Vagina (tissue), 2 donors: ENCODE measurements around the gene ATXN10. TPM values are rescaled to one million over a fixed set of nuclear protein-coding genes. Genes with fewer than 3 reads are reported as not detected.

Source experiments
- DNase-seq, 2 donors: peaks; one replicate each; pipeline ENCODE4 v3.0.0-alpha.2; 2017; ENCODE audit errors: extremely low spot score in 2 of 2
- H3K27ac ChIP-seq: fragments of 200-600 bp; sonication (generic); one replicate; pipeline ENCODE4 v1.5.1; 2019
- H3K27me3 ChIP-seq: fragments of 200-600 bp; sonication (generic); one replicate; pipeline ENCODE4 v1.5.1; 2019
- H3K36me3 ChIP-seq, 2 donors: fragments of 200-600 bp; sonication (generic); one replicate each; pipeline ENCODE4 v1.5.1; 2017 to 2019
- H3K4me1 ChIP-seq: fragments of 200-600 bp; sonication (generic); one replicate; pipeline ENCODE4 v1.5.1; 2019
- H3K4me3 ChIP-seq, 2 donors: fragments of 200-600 bp; sonication (generic); 1 replicate in 1 of 2; 2 replicates in 1 of 2; pipeline ENCODE4 v1.5.1; 2016 to 2019
- H3K9me3 ChIP-seq: fragments of 200-600 bp; sonication (generic); one replicate; pipeline ENCODE4 v1.5.1; 2019
- CTCF ChIP-seq, 3 experiments: fragments of 450-650 bp in 2 of 3; fragments of 200-600 bp in 1 of 3; sonication (generic) in 1 of 3; IDR thresholded peaks; one replicate each; pipeline ENCODE4 v1.5.1; 2017 to 2019; ENCODE audit warnings: antibody characterized with exemption in 3 of 3, mild to moderate bottlenecking in 2 of 3, moderate library complexity in 2 of 3
- POLR2A ChIP-seq, 2 donors: fragments of 450-650 bp; IDR thresholded peaks; one replicate each; pipeline ENCODE4 v1.6.1; 2017; ENCODE audit warnings: antibody characterized with exemption in 2 of 2, mild to moderate bottlenecking in 2 of 2, moderate library complexity in 2 of 2
- POLR2AphosphoS5 ChIP-seq, 2 donors: sonication (generic); formaldehyde crosslinking; IDR thresholded peaks; one replicate each; pipeline ENCODE4 v1.9.0; 2017; ENCODE audit warnings: antibody characterized with exemption in 2 of 2, mild to moderate bottlenecking in 2 of 2, low read depth in 1 of 2; ENCODE audit not compliant: insufficient read depth in 1 of 2
- intact Hi-C: fragments of 100-400 bp; cut with DNase I; formaldehyde crosslinking; loops from one replicate; pipeline ENCODE4 v1.15.1; 2023
- total RNA-seq: library from RNA; depleted of rRNA; stranded (reverse); fragments of >200 nt; gene quantifications from one replicate; pipeline ENCODE4 v1.2.3, GENCODE V29; 2016

ATXN10 gene
- total RNA-seq, 1 donor from 2014 or later, result 116 TPM

- H3K9me3 ChIP-seq, result no peaks in the 10 kb centered on the region
- TF ChIP-seq POLR2A (IDR thresholded peaks at IDR 0.05) (no peak), POLR2AphosphoS5 (IDR thresholded peaks at IDR 0.05; ENCODE audit: insufficient read depth in 1 of 2, low read depth in 1 of 2) (no peak), CTCF (IDR thresholded peaks at IDR 0.05) (no peak)
- DNase-seq, result peak in 1 of 2 donors; percentile 28
- no peaks in the 10 kb centered on the region for H3K36me3 ChIP-seq
- H3K4me3 ChIP-seq, result no peak overlapping the region
- no peaks in the 10 kb centered on the region for H3K27me3 ChIP-seq
- intact Hi-C loops, result loop anchor here (10.0 kb wide), 1 partner anchor 70 kb away; no protein-coding TSS in a partner anchor
- H3K27ac ChIP-seq, result no peak overlapping the region
- peaks cover 17% of the 10 kb centered on the region for H3K4me1 ChIP-seq
Measured at GRCh38 chr22:45644714-45645113, 26.9 kb upstream of the ATXN10 start.

DNA sequence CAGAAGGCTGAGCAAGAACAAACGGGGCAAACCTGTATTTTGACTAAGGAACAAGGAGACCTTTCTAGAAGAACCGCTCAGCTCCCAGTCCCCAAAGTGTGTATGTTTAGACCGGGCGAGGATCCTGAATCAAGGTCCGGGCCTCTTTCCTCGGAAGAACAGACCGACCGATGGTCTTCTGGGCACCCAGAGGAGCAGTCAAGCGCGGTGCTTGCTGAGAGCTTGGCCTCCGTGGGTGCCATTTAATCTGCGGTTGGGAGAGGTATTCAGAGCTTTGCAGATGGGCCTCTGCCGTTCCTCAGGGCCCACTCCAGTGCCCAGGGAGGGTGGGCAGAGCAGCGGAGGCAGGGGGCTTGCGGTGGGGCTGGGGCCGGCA, 26.5 kb upstream of the ATXN10 start:
- TF ChIP-seq POLR2A (IDR thresholded peaks at IDR 0.05), result no peak
- peak overlapping the region; percentile 4 to 7 for H3K4me3 ChIP-seq
- intact Hi-C loops, result loop anchor here (10.0 kb wide), 1 partner anchor 70 kb away; no protein-coding TSS in a partner anchor
- no peaks in the 10 kb centered on the region for H3K36me3 ChIP-seq
- no peaks in the 10 kb centered on the region for H3K27me3 ChIP-seq
- H3K27ac ChIP-seq, result peak overlapping the region; percentile 15
- peaks cover 16% of the 10 kb centered on the region for H3K4me1 ChIP-seq
- peak in 1 of 2 donors; percentile 81 for DNase-seq
- H3K9me3 ChIP-seq, result no peaks in the 10 kb centered on the region

DNA sequence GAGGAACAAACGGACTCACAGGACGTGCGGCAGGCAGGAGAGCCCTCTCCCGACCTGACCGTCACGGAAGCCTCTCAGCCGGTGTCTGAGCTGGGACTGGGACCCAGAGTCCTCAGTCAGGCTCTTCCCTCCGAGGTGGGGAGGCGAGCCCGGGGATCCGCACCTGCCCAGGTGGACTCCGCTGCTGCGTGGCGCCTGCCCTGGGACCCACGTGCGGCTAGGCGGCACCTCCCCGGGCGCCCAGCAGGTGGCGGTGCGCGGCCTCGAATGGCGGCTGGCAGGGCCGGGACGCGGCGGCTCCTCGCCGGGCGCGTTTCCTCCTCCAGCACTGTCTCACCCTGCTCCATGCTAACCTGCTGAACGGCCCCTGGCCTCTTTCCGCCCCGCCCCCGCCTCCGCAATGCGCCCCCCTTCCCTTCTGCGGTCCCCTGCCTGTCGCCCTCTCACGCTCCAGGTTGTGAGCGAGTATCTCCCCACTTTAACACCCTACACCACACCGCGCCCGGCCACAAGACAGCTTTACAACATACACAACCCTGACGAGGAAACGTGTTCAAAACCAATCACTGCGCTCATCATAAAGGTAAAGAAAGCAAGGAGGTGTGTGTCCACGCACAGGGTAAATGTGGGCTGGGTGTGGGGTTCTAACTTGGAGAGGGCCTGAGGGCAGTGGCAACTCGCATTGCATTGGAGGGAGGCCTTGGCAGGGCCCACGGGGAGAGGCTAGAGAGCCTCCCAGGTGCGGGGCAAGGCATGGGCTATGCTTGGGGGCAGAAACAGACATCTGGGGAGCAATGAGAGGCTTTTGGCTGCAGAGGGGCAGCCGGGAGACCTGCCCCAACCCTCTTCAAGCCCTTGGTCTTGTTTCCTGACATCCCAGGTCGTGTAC, 25.9 kb upstream of the ATXN10 start:
- H3K36me3 ChIP-seq, result no peaks in the 10 kb centered on the region
- intact Hi-C loops, result loop anchor here (10.0 kb wide), 1 partner anchor 71 kb away; no protein-coding TSS in a partner anchor
- H3K27ac ChIP-seq, result peak overlapping the region; percentile 15
- H3K4me3 ChIP-seq, result peak overlapping the region; percentile 4 to 7
- H3K27me3 ChIP-seq, result no peaks in the 10 kb centered on the region
- TF ChIP-seq POLR2AphosphoS5 (IDR thresholded peaks at IDR 0.05; ENCODE audit: insufficient read depth in 1 of 2, low read depth in 1 of 2) (no peak), CTCF (IDR thresholded peaks at IDR 0.05) (peak; percentile 82 to 92 (median 89))
- DNase-seq, result peak in 1 of 2 donors; percentile 88
- H3K9me3 ChIP-seq, result no peaks in the 10 kb centered on the region
- H3K4me1 ChIP-seq, result peaks cover 16% of the 10 kb centered on the region

- H3K36me3 ChIP-seq, result no peaks in the 10 kb centered on the region
- no peaks in the 10 kb centered on the region for H3K9me3 ChIP-seq
- peaks cover 16% of the 10 kb centered on the region for H3K4me1 ChIP-seq
- H3K27ac ChIP-seq, result no peak overlapping the region
- TF ChIP-seq POLR2AphosphoS5 (IDR thresholded peaks at IDR 0.05; ENCODE audit: insufficient read depth in 1 of 2, low read depth in 1 of 2) (no peak), POLR2A (IDR thresholded peaks at IDR 0.05) (no peak), CTCF (IDR thresholded peaks at IDR 0.05) (no peak)
- DNase-seq, result peak in 1 of 2 donors; percentile 37
- intact Hi-C loops, result loop anchor here (10.0 kb wide), 1 partner anchor 73 kb away; no protein-coding TSS in a partner anchor
- no peaks in the 10 kb centered on the region for H3K27me3 ChIP-seq
- H3K4me3 ChIP-seq, result no peak overlapping the region
Measured at GRCh38 chr22:45647532-45648225, 24.0 kb upstream of the ATXN10 start.

GRCh38 chr22:45648301-45649117, 23.1 kb upstream of the ATXN10 start:
- H3K27me3 ChIP-seq, result no peaks in the 10 kb centered on the region
- DNase-seq, result peak in 1 of 2 donors; percentile 61
- no peak overlapping the region for H3K4me3 ChIP-seq
- H3K27ac ChIP-seq, result no peak overlapping the region
- H3K4me1 ChIP-seq, result peaks cover 16% of the 10 kb centered on the region
- intact Hi-C loops, result loop anchor here (10.0 kb wide), 1 partner anchor 74 kb away; no protein-coding TSS in a partner anchor
- no peaks in the 10 kb centered on the region for H3K9me3 ChIP-seq
- H3K36me3 ChIP-seq, result no peaks in the 10 kb centered on the region
- TF ChIP-seq CTCF (IDR thresholded peaks at IDR 0.05), result no peak
